ENCODE data around the gene COASY.

DNA sequence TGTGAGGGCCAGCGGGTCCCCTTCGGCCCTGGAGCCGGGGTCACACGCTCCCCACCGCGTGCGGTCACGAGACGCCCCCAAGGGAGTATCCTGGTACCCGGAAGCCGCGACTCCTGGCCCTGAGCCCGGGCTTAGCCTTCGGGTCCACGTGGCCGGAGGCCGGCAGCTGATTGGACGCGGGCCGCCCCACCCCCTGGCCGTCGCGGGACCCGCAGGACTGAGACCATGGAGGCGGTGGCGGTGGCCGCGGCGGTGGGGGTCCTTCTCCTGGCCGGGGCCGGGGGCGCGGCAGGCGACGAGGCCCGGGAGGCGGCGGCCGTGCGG lies 25.9 kb upstream of the COASY start, which contains the start of gene NAGLU:
- TF ChIP-seq POLR2A (IDR thresholded peaks at IDR 0.05; ENCODE audit: low read depth) (peak; percentile 72), EP300 (IDR thresholded peaks at IDR 0.05) (no peak), POLR2AphosphoS5 (IDR thresholded peaks at IDR 0.05) (peak; percentile 89 to 97)
- TF ChIP-seq, protein P1, sequence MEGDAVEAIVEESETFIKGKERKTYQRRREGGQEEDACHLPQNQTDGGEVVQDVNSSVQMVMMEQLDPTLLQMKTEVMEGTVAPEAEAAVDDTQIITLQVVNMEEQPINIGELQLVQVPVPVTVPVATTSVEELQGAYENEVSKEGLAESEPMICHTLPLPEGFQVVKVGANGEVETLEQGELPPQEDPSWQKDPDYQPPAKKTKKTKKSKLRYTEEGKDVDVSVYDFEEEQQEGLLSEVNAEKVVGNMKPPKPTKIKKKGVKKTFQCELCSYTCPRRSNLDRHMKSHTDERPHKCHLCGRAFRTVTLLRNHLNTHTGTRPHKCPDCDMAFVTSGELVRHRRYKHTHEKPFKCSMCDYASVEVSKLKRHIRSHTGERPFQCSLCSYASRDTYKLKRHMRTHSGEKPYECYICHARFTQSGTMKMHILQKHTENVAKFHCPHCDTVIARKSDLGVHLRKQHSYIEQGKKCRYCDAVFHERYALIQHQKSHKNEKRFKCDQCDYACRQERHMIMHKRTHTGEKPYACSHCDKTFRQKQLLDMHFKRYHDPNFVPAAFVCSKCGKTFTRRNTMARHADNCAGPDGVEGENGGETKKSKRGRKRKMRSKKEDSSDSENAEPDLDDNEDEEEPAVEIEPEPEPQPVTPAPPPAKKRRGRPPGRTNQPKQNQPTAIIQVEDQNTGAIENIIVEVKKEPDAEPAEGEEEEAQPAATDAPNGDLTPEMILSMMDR (IDR thresholded peaks at IDR 0.05): peak in 1 of 3 experiments; percentile 11
